Skeletal muscle satellite cell (primary cell): Measurements from ENCODE around the gene RIN3.

Source experiments
- H3K27me3 ChIP-seq: 2 replicates; pipeline ENCODE4 v1.7.0; 2013; ENCODE audit warnings: low read length; ENCODE audit not compliant: control insufficient read depth, insufficient read depth
- H3K36me3 ChIP-seq: 2 replicates; pipeline ENCODE4 v1.7.0; 2013; ENCODE audit warnings: mild to moderate bottlenecking, control low read depth, low read length; ENCODE audit not compliant: insufficient read depth
- H3K4me1 ChIP-seq: 2 replicates; pipeline ENCODE4 v1.7.0; 2013; ENCODE audit warnings: low read length; ENCODE audit not compliant: control insufficient read depth, insufficient read depth
- H3K4me2 ChIP-seq: 2 replicates; pipeline ENCODE4 v1.7.0; 2013; ENCODE audit warnings: mild to moderate bottlenecking, low read length
- H3K4me3 ChIP-seq: 2 replicates; pipeline ENCODE4 v1.7.0; 2013; ENCODE audit warnings: low read length
- H3K9ac ChIP-seq: 2 replicates; pipeline ENCODE4 v1.7.0; 2013; ENCODE audit warnings: mild to moderate bottlenecking, low read depth, low read length, moderate library complexity
- H3K9me3 ChIP-seq: replicated peaks from 2 replicates; pipeline ENCODE4 v1.7.0; 2013; ENCODE audit warnings: mild to moderate bottlenecking, control low read depth, low read length

The RIN3 gene

GRCh38 chr14:92644171-92644969 is 130.8 kb downstream of the RIN3 start:
- H3K9me3 ChIP-seq, result no peaks in the 10 kb centered on the region
- H3K4me3 ChIP-seq, result no peak overlapping the region
- peaks cover 39% of the 10 kb centered on the region for H3K4me1 ChIP-seq
- H3K9ac ChIP-seq, result no peak overlapping the region
- H3K36me3 ChIP-seq, result peaks cover 17% of the 10 kb centered on the region
- H3K27me3 ChIP-seq, result no peaks in the 10 kb centered on the region
- no peak overlapping the region for H3K4me2 ChIP-seq

GRCh38 chr14:92644970-92645515 is 131.5 kb downstream of the RIN3 start:
- H3K9ac ChIP-seq, result no peak overlapping the region
- no peak overlapping the region for H3K4me3 ChIP-seq
- no peaks in the 10 kb centered on the region for H3K9me3 ChIP-seq
- peaks cover 17% of the 10 kb centered on the region for H3K36me3 ChIP-seq
- H3K27me3 ChIP-seq, result no peaks in the 10 kb centered on the region
- peaks cover 43% of the 10 kb centered on the region for H3K4me1 ChIP-seq
- H3K4me2 ChIP-seq, result no peak overlapping the region

DNA sequence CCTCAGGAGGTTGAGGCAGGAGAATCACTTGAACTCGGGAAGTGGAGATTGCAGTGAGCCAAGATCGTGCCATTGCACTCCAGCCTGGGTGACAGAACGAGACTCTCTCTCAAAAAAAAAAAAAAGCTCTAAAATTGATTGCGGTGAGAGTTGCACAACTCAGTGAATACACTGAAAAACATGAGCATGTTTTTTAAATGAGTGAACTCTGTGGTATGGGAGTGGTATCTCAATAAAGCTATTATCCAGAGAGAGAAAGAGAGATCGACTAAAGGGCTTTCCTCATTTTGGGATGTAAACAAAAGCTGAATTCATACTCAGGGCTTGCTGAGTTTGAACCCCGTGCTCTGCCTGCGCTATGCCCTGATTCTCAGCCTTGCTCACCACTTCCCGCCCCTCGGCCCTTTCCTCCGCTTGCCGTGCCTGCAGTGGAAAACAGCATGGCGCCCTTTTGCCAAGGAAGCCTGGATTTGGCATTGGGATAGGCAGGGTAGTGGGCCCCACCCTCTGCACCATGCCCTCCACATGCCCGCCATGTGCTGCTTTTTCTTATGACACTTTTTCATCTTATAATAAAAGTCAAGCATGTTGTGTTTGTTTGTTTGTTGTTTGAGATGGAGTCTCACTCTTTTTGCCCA is 132.4 kb downstream of the RIN3 start:
- H3K4me2 ChIP-seq, result peak overlapping the region; percentile 11
- H3K36me3 ChIP-seq, result peaks cover 17% of the 10 kb centered on the region
- no peak overlapping the region for H3K4me3 ChIP-seq
- H3K9ac ChIP-seq, result peak overlapping the region; percentile 48
- H3K27me3 ChIP-seq, result no peaks in the 10 kb centered on the region
- H3K4me1 ChIP-seq, result peaks cover 46% of the 10 kb centered on the region
- no peaks in the 10 kb centered on the region for H3K9me3 ChIP-seq

DNA sequence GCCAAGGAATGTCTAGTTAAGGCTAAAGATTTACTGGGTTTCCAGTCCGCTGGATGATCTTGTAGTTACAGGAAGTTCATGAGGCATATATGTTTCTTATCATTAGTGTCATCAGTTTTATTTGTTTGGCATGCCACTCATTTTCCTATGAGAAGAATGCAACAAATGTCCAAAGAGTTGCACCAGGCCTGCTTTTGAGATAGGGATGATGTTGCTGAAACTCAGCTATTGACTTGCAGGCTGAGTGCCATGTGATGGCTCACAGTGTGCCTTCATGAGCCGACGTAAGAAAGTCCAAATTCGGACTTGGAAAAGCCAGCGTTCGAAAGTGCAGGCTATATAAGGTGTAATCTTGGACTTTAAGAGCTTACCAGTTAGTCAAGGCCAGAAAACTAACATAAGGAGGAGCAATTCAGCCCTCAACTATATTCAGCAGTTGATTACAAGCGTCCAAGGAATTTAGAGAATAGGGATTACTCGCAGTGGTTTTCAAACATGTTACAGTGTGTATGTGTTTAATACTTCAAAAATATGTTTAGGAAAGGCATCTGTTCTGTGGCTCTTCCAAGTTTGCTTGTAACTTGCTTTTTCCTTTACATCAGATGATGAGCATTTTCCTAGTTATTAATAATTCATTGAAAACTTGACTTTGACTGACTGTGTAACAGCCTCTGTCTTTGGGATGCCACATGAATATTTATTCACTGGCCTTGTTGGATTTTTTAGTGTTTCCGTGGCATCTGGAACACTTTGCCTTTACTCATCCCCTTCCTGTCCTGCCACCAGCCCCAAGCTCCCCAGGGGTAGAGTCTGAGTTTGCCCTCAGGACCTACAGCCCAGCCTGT is 133.6 kb downstream of the RIN3 start:
- H3K36me3 ChIP-seq, result peaks cover 19% of the 10 kb centered on the region
- peaks cover 46% of the 10 kb centered on the region for H3K4me1 ChIP-seq
- H3K27me3 ChIP-seq, result no peaks in the 10 kb centered on the region
- H3K4me3 ChIP-seq, result no peak overlapping the region
- peak overlapping the region; percentile 81 for H3K9ac ChIP-seq
- no peaks in the 10 kb centered on the region for H3K9me3 ChIP-seq
- peak overlapping the region; percentile 11 for H3K4me2 ChIP-seq

DNA sequence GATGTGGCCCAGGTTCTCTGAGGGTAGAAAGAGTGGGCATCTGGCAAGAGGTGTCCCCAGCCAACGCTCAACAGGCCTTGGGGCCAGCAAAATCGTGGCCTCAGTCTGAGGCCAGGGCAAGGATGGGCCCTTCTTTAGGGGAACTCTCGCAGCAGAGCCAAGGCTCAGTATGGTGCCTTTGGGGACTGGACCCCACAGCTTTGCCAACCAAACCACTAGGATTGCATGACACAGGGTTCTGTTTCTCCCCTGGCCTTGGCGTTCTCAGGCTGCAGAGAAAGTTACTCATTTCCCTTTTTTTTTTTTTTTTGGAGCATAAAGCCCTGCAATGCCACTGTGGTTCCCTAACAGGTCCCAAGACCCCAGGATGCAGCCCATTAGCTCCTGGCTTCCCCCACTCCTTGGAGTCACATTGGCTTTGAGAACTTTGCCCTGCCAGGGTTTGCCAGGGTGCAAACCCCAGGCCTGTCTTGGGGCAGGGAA is 134.3 kb downstream of the RIN3 start:
- Histone ChIP-seq H3K4me2 (peak overlapping the region; percentile 11), H3K9me3 (no peaks in the 10 kb centered on the region), H3K4me3 (no peak overlapping the region), H3K4me1 (peaks cover 46% of the 10 kb centered on the region), H3K9ac (peak overlapping the region; percentile 81), H3K36me3 (peaks cover 20% of the 10 kb centered on the region), H3K27me3 (no peaks in the 10 kb centered on the region)

DNA sequence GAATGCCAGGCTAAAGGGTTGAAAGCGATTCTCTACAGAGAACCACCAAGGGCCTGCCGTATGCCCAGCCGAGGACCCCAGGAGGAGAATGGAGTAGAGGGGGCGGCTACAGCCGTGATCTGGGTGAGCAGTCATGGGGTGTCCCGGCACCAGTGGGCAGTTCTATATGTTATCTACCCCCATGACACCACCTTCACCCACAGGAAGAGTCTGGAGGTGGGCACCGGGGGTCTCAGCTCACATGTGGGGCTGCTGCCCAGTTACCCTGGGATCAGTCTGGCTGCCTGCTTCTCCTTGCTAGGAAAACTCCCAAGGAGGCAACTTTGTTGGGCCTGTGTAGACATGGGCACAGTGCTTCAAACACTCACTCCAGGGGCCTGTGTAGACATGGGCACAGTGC is 135.5 kb downstream of the RIN3 start:
- Histone ChIP-seq H3K36me3 (peaks cover 24% of the 10 kb centered on the region), H3K4me2 (no peak overlapping the region), H3K4me3 (no peak overlapping the region), H3K4me1 (peaks cover 42% of the 10 kb centered on the region), H3K9me3 (no peaks in the 10 kb centered on the region), H3K27me3 (no peaks in the 10 kb centered on the region), H3K9ac (no peak overlapping the region)

- Histone ChIP-seq H3K9ac (no peak overlapping the region), H3K4me1 (peaks cover 37% of the 10 kb centered on the region), H3K9me3 (no peaks in the 10 kb centered on the region), H3K36me3 (peaks cover 17% of the 10 kb centered on the region), H3K27me3 (no peaks in the 10 kb centered on the region), H3K4me3 (no peak overlapping the region), H3K4me2 (no peak overlapping the region)
These were observed 136.5 kb downstream of the RIN3 start for GRCh38 chr14:92649934-92650545.

GRCh38 chr14:92650581-92651105 is 137.1 kb downstream of the RIN3 start:
- no peaks in the 10 kb centered on the region for H3K27me3 ChIP-seq
- no peak overlapping the region for H3K9ac ChIP-seq
- H3K4me3 ChIP-seq, result no peak overlapping the region

DNA sequence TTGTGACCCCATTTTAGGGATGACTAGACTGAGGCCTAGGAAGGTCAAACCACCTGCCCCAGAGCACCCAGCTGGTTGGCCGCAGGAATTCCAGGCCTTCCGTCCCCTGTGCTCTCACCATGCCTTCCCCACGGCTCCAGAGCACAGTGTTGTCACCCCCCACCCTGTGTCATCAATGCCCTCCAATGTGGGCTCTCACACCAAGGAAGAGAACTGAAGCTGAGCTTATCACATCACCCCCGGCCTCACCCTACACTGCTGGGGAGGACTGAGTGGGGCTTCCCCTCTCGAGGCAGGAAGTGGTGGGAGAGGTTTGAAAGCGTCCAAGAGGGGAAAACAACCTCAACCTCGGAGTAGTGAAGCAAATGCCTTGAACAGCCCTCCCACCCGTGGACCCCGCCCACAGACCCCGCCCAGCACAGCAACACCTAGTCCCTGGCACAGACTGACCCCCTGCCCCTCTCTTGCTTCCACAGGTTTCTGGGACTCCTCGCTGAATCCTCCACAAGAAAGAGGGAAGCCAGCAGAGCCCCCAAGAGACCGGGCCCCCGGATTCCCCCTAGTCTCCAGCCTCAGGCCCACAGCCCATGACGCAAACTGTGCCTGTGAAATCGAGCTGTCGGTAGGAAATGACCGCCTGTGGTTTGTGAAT is 137.7 kb downstream of the RIN3 start:
- no peaks in the 10 kb centered on the region for H3K27me3 ChIP-seq
- H3K9me3 ChIP-seq, result no peaks in the 10 kb centered on the region
- H3K9ac ChIP-seq, result no peak overlapping the region
- H3K4me3 ChIP-seq, result no peak overlapping the region
- peaks cover 12% of the 10 kb centered on the region for H3K36me3 ChIP-seq
- H3K4me2 ChIP-seq, result no peak overlapping the region
- H3K4me1 ChIP-seq, result peaks cover 32% of the 10 kb centered on the region

More at GRCh38 chr14:92650581-92651105, 137.1 kb downstream of the RIN3 start:
- H3K36me3 ChIP-seq, result peaks cover 12% of the 10 kb centered on the region
- H3K4me1 ChIP-seq, result peaks cover 37% of the 10 kb centered on the region
- H3K4me2 ChIP-seq, result no peak overlapping the region
- no peaks in the 10 kb centered on the region for H3K9me3 ChIP-seq

- H3K4me2 ChIP-seq, result no peak overlapping the region
- no peak overlapping the region for H3K4me3 ChIP-seq
- H3K9ac ChIP-seq, result no peak overlapping the region
- H3K36me3 ChIP-seq, result peaks cover 12% of the 10 kb centered on the region
- no peaks in the 10 kb centered on the region for H3K9me3 ChIP-seq
- H3K27me3 ChIP-seq, result no peaks in the 10 kb centered on the region
- H3K4me1 ChIP-seq, result peaks cover 26% of the 10 kb centered on the region
These were observed 138.3 kb downstream of the RIN3 start for GRCh38 chr14:92651758-92652406.
